Esophagus muscularis mucosa (tissue), 4 donors: ENCODE measurements around the gene CAMTA1. TPM values are rescaled to one million over a fixed set of nuclear protein-coding genes. Genes with fewer than 3 reads are reported as not detected.

Source experiments
- DNase-seq: peaks from one replicate; pipeline ENCODE4 v3.0.0-alpha.2; 2017; ENCODE audit errors: extremely low spot score
- H3K27ac ChIP-seq, 4 donors: fragments of 200-600 bp; sonication (generic); replicated peaks in 1 of 4; 1 replicate in 3 of 4; 2 replicates in 1 of 4; pipeline ENCODE4 v1.5.1; 2016 to 2019; ENCODE audit warnings: mild to moderate bottlenecking in 1 of 4
- H3K27me3 ChIP-seq, 4 donors: fragments of 200-600 bp; sonication (generic); one replicate each; pipeline versions ENCODE4 v1.5.1 to v1.6.0; 2016 to 2019
- H3K36me3 ChIP-seq, 4 donors: fragments of 200-600 bp; sonication (generic); one replicate each; pipeline ENCODE4 v1.5.1; 2016 to 2019
- H3K4me1 ChIP-seq, 4 donors: fragments of 200-600 bp; sonication (generic); one replicate each; pipeline ENCODE4 v1.5.1; 2016 to 2019
- H3K4me3 ChIP-seq, 4 donors: fragments of 200-600 bp; sonication (generic); 1 replicate in 2 of 4; 2 replicates in 2 of 4; pipeline ENCODE4 v1.5.1; 2016 to 2019; ENCODE audit warnings: mild to moderate bottlenecking in 4 of 4, moderate library complexity in 1 of 4
- H3K9me3 ChIP-seq, 4 donors: fragments of 200-600 bp; sonication (generic); 1 replicate in 3 of 4; 2 replicates in 1 of 4; pipeline ENCODE4 v1.5.1; 2016 to 2019
- CTCF ChIP-seq, 3 experiments: fragments of 200-600 bp in 2 of 3; fragments of 450-650 bp in 1 of 3; sonication (generic) in 2 of 3; IDR thresholded peaks; one replicate each; pipeline ENCODE4 v1.5.1; 2017 to 2019; ENCODE audit warnings: antibody characterized with exemption in 3 of 3, mild to moderate bottlenecking in 2 of 3, moderate library complexity in 1 of 3
- EP300 ChIP-seq: sonication (generic); formaldehyde crosslinking; IDR thresholded peaks from one replicate; pipeline ENCODE4 v1.6.1; 2017; ENCODE audit warnings: antibody characterized with exemption
- POLR2A ChIP-seq: fragments of 450-650 bp; IDR thresholded peaks from one replicate; pipeline ENCODE4 v1.6.1; 2017; ENCODE audit warnings: antibody characterized with exemption, moderate library complexity, mild to moderate bottlenecking, low read depth
- POLR2AphosphoS5 ChIP-seq, 2 donors: sonication (generic); formaldehyde crosslinking; IDR thresholded peaks; one replicate each; pipeline ENCODE4 v1.6.1; 2017; ENCODE audit warnings: antibody characterized with exemption in 2 of 2
- WGBS: methylation state at CpG from one replicate; pipeline ENCODE4 v1.1.5; 2018; 5-methylcytosine and 5-hydroxymethylcytosine counted together
- intact Hi-C: fragments of 100-400 bp; cut with DNase I; formaldehyde crosslinking; loops from one replicate; pipeline ENCODE4 v1.15.1; 2023
- total RNA-seq, 4 donors: library from RNA; depleted of rRNA; stranded (reverse); fragments of >200 nt; gene quantifications; one replicate each; pipeline versions ENCODE4 v1.1.0 to v1.2.1, GENCODE V29; 2016

CAMTA1 gene
- total RNA-seq, 4 donors from 2014 or later = 109 to 226 (median 139) TPM

- no peak overlapping the region for H3K27ac ChIP-seq
- no peak for DNase-seq
- TF ChIP-seq EP300 (no peak), POLR2AphosphoS5 (IDR thresholded peaks at IDR 0.05) (no peak), POLR2A (no peak), CTCF (IDR thresholded peaks at IDR 0.05) (no peak)
- H3K9me3 ChIP-seq = no peaks in the 10 kb centered on the region
- no peaks in the 10 kb centered on the region for H3K4me1 ChIP-seq
- 82% methylated on average over 5 of the region's 5 CpGs for WGBS
- H3K27me3 ChIP-seq = peaks cover 0 to 5% (median 0%) of the 10 kb centered on the region in 4 donors
- H3K36me3 ChIP-seq = no peaks in the 10 kb centered on the region
- H3K4me3 ChIP-seq = no peak overlapping the region
- intact Hi-C loops = no loop called here
Measured at GRCh38 chr1:6941786-6942185, 156.5 kb downstream of the CAMTA1 start.

DNA sequence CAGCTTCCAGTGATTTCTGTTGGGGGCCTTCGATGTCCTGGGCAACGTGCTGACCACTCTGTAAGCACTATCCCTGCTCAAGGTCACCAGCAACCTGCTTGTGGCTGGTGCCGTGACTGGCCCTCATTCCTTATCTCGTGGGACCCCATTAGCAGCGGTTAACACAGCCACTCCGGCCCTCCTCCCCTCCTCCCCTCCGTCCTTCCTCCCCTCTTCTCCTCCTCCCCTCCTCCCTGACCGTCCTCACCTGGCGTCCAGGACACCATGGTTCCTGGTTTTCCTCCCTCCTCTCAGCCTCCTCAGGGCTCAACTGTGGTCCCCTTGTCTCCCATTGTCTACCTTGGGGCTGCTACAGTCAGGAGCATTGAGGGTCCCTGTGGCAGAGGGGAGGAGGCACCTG is 157.7 kb downstream of the CAMTA1 start:
- Histone ChIP-seq H3K27me3 (no peaks in the 10 kb centered on the region), H3K36me3 (no peaks in the 10 kb centered on the region), H3K9me3 (no peaks in the 10 kb centered on the region), H3K4me1 (no peaks in the 10 kb centered on the region), H3K27ac (no peak overlapping the region), H3K4me3 (no peak overlapping the region)
- DNase-seq = no peak
- TF ChIP-seq POLR2A = no peak
- TF ChIP-seq CTCF (IDR thresholded peaks at IDR 0.05) = no peak
- TF ChIP-seq POLR2AphosphoS5 (IDR thresholded peaks at IDR 0.05) = no peak
- intact Hi-C loops = no loop called here
- 79% methylated on average over 9 of the region's 9 CpGs for WGBS

GRCh38 chr1:6944434-6944833 is 159.2 kb downstream of the CAMTA1 start:
- no peak for TF ChIP-seq EP300
- no peak for TF ChIP-seq POLR2AphosphoS5 (IDR thresholded peaks at IDR 0.05)
- TF ChIP-seq POLR2A = no peak
- no peak for TF ChIP-seq CTCF (IDR thresholded peaks at IDR 0.05)
- H3K36me3 ChIP-seq = no peaks in the 10 kb centered on the region
- no peaks in the 10 kb centered on the region for H3K4me1 ChIP-seq
- no peaks in the 10 kb centered on the region for H3K27me3 ChIP-seq
- no peak for DNase-seq
- H3K27ac ChIP-seq = no peak overlapping the region
- no peak overlapping the region for H3K4me3 ChIP-seq
- intact Hi-C loops = no loop called here
- H3K9me3 ChIP-seq = no peaks in the 10 kb centered on the region
- WGBS = 83% methylated on average over 9 of the region's 9 CpGs

DNA sequence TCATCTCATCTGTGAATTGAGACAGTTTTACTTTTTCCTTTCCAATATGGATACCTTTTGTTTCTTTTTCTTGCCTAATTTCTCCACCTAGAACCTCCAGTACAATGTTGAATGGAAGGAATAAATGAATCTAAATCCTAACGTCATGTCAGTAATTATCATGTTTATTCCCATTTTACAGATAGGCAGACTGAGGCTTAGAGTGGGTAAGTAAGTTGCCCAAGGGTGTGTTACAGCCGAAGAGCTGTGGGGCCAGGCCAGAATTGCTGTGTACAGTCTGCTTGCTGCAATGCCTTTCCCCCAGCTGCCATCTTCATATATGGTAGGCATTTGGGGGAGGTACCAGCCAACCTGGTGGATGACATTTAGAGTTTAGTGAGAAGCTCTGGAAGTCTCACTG is 162.7 kb downstream of the CAMTA1 start:
- TF ChIP-seq EP300 = no peak
- no peak for TF ChIP-seq POLR2AphosphoS5 (IDR thresholded peaks at IDR 0.05)
- Histone ChIP-seq H3K36me3 (no peaks in the 10 kb centered on the region), H3K27ac (no peak overlapping the region), H3K4me1 (no peaks in the 10 kb centered on the region), H3K9me3 (no peaks in the 10 kb centered on the region), H3K27me3 (no peaks in the 10 kb centered on the region), H3K4me3 (no peak overlapping the region)
- 86% methylated on average over 2 of the region's 2 CpGs for WGBS
- DNase-seq = no peak
- intact Hi-C loops = no loop called here

GRCh38 chr1:6948416-6948815 is 163.2 kb downstream of the CAMTA1 start:
- intact Hi-C loops = no loop called here

DNA sequence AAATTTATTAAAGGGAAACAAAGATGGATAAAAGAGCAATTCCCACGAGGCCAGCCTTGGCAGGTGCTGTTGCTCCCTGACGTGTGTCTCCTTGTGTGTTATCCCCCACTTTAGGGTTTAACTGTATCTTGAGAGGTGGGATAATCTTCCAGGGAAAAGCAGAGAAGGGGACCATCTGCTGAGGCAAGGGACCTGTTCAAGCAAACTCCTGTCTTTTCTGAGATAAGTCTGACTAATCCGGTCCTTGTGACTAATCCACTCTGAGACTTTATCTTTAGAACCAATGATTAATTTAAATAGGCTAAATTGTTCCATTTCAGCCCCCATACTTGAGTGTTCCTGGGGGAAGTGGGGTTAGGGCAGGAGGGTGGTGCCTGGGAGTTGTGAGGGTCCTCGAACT is 163.6 kb downstream of the CAMTA1 start:
- no peak for DNase-seq
- intact Hi-C loops = no loop called here
- Histone ChIP-seq H3K9me3 (no peaks in the 10 kb centered on the region), H3K27ac (no peak overlapping the region), H3K27me3 (no peaks in the 10 kb centered on the region), H3K4me3 (no peak overlapping the region), H3K4me1 (no peaks in the 10 kb centered on the region), H3K36me3 (no peaks in the 10 kb centered on the region)
- TF ChIP-seq CTCF (IDR thresholded peaks at IDR 0.05) (no peak), EP300 (no peak), POLR2A (no peak), POLR2AphosphoS5 (IDR thresholded peaks at IDR 0.05) (no peak)
- 78% methylated on average over 4 of the region's 4 CpGs for WGBS

More at GRCh38 chr1:6948416-6948815, 163.2 kb downstream of the CAMTA1 start:
- H3K4me1 ChIP-seq = no peaks in the 10 kb centered on the region
- H3K4me3 ChIP-seq = no peak overlapping the region
- H3K36me3 ChIP-seq = no peaks in the 10 kb centered on the region
- TF ChIP-seq POLR2AphosphoS5 (IDR thresholded peaks at IDR 0.05) (no peak), EP300 (no peak)
- no peaks in the 10 kb centered on the region for H3K27me3 ChIP-seq
- no peak for DNase-seq
- no peaks in the 10 kb centered on the region for H3K9me3 ChIP-seq
- 79% methylated on average over 3 of the region's 3 CpGs for WGBS
- H3K27ac ChIP-seq = no peak overlapping the region
